Erythroblast (primary cell): Measurements from ENCODE around the gene BCAR3.

ENCODE experiments used
- GATA1 ChIP-seq: IDR thresholded peaks from 2 replicates; pipeline ENCODE4 v1.6.1; 2011; ENCODE audit warnings: low read depth, mild to moderate bottlenecking, control low read depth, low read length, moderate library complexity
- POLR2A ChIP-seq: IDR thresholded peaks from 2 replicates; pipeline ENCODE4 v1.6.1; 2011; ENCODE audit warnings: mild to moderate bottlenecking, low read length

DNA sequence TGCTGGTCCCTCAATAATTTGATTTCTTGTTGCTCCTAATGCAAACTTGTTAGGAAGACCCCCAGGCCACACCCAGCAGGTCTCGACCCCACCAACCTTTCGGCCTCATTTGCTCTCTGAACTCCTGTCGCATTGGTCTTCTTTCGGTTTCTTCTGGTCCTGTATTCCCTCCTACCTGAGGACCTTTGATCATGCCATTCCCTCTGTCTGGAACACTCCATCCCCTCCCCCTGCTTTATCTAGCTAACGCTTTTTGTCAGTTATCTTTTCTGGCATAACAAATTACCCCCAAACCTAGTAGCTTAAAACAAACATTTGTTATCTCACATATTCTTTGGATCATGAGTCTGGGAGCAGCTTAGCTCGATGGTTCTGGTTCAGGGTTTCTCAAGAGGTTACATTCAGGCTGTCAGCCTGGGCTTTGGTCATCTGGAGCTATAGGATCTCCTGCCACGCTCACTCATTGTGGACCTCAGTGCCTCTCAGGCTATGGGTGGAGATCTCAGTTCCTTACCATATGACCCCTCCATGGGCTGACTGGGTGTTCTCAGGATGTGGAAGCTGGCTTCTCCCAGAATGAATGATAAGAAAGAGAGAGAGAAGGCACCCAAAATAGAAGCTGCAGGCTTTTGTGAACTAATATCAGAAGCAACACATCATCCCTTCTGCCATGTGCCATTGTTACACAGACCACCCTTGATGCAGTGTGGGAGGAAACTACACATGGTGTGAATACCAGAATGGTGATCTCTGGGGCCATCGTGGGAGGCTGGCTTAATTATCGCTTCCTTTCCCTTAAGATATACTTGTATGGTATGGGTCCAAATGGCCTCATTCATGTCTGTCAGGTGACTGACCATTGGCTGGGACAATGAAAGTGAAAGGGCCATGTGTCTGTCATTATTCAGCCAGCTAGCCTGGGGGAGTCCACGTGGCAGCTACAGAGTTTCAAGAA is 29.1 kb upstream of the BCAR3 start:
- no peak for TF ChIP-seq POLR2A
- no peak for TF ChIP-seq GATA1
